CD14-positive monocyte (primary cell): ENCODE results near the gene NEURL1B. TPM values are rescaled to one million over a fixed set of nuclear protein-coding genes. Genes with fewer than 3 reads are reported as not detected.

Experiments
- DNase-seq, 3 donors: peaks; one replicate each; pipeline ENCODE4 v3.0.0-alpha.2; 2011 to 2022
- H2AFZ ChIP-seq: 2 replicates; pipeline ENCODE4 v1.6.0; 2012; ENCODE audit warnings: mild to moderate bottlenecking, low read depth, low read length, inconsistent platforms; ENCODE audit not compliant: insufficient read depth, poor library complexity, severe bottlenecking
- H3K27ac ChIP-seq, 2 donors: 1 replicate in 1 of 2; 2 replicates in 1 of 2; pipeline ENCODE4 v1.5.1; 2012 to 2013; ENCODE audit warnings: low read length in 2 of 2, control low read depth in 1 of 2, inconsistent platforms in 1 of 2, low read depth in 1 of 2, mild to moderate bottlenecking in 1 of 2
- H3K27me3 ChIP-seq, 2 donors: one replicate each; pipeline versions ENCODE4 v1.6.0 to v1.6.1; 2011 to 2013; ENCODE audit warnings: low read length in 2 of 2; ENCODE audit not compliant: control insufficient read depth in 2 of 2, insufficient read depth in 2 of 2
- H3K36me3 ChIP-seq, 2 donors: replicated peaks in 1 of 2; 1 replicate in 1 of 2; 2 replicates in 1 of 2; pipeline versions ENCODE4 v1.5.1 to v1.6.1; 2012 to 2013; ENCODE audit warnings: low read length in 2 of 2, control low read depth in 1 of 2, inconsistent platforms in 1 of 2, mild to moderate bottlenecking in 1 of 2; ENCODE audit not compliant: insufficient read depth in 2 of 2, control insufficient read depth in 1 of 2
- H3K4me1 ChIP-seq, 2 donors: 1 replicate in 1 of 2; 2 replicates in 1 of 2; pipeline versions ENCODE4 v1.5.1 to v1.6.1; 2012 to 2013; ENCODE audit warnings: low read length in 2 of 2, control low read depth in 1 of 2, inconsistent platforms in 1 of 2, mild to moderate bottlenecking in 1 of 2, moderate library complexity in 1 of 2; ENCODE audit not compliant: insufficient read depth in 2 of 2, control insufficient read depth in 1 of 2
- H3K4me2 ChIP-seq: replicated peaks from 2 replicates; pipeline ENCODE3; 2012; ENCODE audit warnings: low read length, moderate library complexity, mild to moderate bottlenecking; ENCODE audit not compliant: poor library complexity, severe bottlenecking; ENCODE audit errors: extremely low read depth
- H3K4me3 ChIP-seq, 3 experiments: fragments of 200-600 bp in 1 of 3; sonication (generic) in 1 of 3; replicated peaks in 1 of 3; 1 replicate in 2 of 3; 2 replicates in 1 of 3; pipeline ENCODE4 v1.5.1; 2011 to 2013; ENCODE audit warnings: low read length in 3 of 3, mild to moderate bottlenecking in 3 of 3, control low read depth in 2 of 3, low read depth in 2 of 3, inconsistent platforms in 1 of 3, moderate library complexity in 1 of 3
- H3K79me2 ChIP-seq: 2 replicates; pipeline ENCODE4 v1.6.0; 2012; ENCODE audit warnings: mild to moderate bottlenecking, control low read depth, inconsistent platforms, low read length, moderate library complexity; ENCODE audit not compliant: insufficient read depth
- H3K9ac ChIP-seq: 2 replicates; pipeline ENCODE4 v1.6.0; 2017; ENCODE audit warnings: low read length, mild to moderate bottlenecking; ENCODE audit not compliant: insufficient read depth, poor library complexity, severe bottlenecking
- H3K9me3 ChIP-seq, 2 donors: replicated peaks in 1 of 2; 1 replicate in 1 of 2; 2 replicates in 1 of 2; pipeline versions ENCODE4 v1.5.1 to v1.6.1; 2012 to 2013; ENCODE audit warnings: low read length in 2 of 2, control low read depth in 1 of 2; ENCODE audit not compliant: control insufficient read depth in 1 of 2, insufficient read depth in 1 of 2
- H4K20me1 ChIP-seq: 2 replicates; pipeline ENCODE4 v1.6.0; 2012; ENCODE audit warnings: mild to moderate bottlenecking, low read length, control low read depth, moderate library complexity; ENCODE audit not compliant: insufficient read depth
- H3K27ac Mint-ChIP-seq, 7 donors: one replicate each; pipeline ENCODE4 v1.8.0; 2020; ENCODE audit warnings: mild to moderate bottlenecking in 7 of 7, mixed read lengths in 7 of 7, moderate library complexity in 6 of 7, inconsistent platforms in 2 of 7
- H3K27me3 Mint-ChIP-seq, 3 donors: one replicate each; pipeline ENCODE4 v1.8.0; 2021 to 2022; ENCODE audit warnings: low read depth in 3 of 3, mild to moderate bottlenecking in 3 of 3, mixed read lengths in 3 of 3, moderate library complexity in 3 of 3, inconsistent platforms in 1 of 3
- H3K36me3 Mint-ChIP-seq, 2 donors: one replicate each; pipeline ENCODE4 v1.8.0; 2020; ENCODE audit warnings: mixed read lengths in 2 of 2, inconsistent platforms in 1 of 2, mild to moderate bottlenecking in 1 of 2
- H3K4me1 Mint-ChIP-seq: one replicate; pipeline ENCODE4 v1.8.0; 2020; ENCODE audit warnings: mild to moderate bottlenecking, mixed read lengths
- H3K4me3 Mint-ChIP-seq, 2 donors: one replicate each; pipeline ENCODE4 v1.8.0; 2020; ENCODE audit warnings: mild to moderate bottlenecking in 2 of 2, mixed read lengths in 2 of 2, moderate library complexity in 1 of 2
- H3K9me3 Mint-ChIP-seq, 7 donors: one replicate each; pipeline ENCODE4 v1.8.0; 2020 to 2022; ENCODE audit warnings: mixed read lengths in 7 of 7, mild to moderate bottlenecking in 6 of 7, moderate library complexity in 6 of 7, inconsistent platforms in 2 of 7
- CTCF ChIP-seq: fragments of 200-600 bp; IDR thresholded peaks from one replicate; pipeline ENCODE4 v1.8.0; 2022; ENCODE audit warnings: antibody characterized with exemption, mild to moderate bottlenecking
- WGBS: methylation state at CpG from one replicate; pipeline ENCODE4 v1.1.5; 2013; ENCODE audit warnings: missing lambda C conversion rate; ENCODE audit not compliant: insufficient coverage; 5-methylcytosine and 5-hydroxymethylcytosine counted together
- intact Hi-C, 2 donors: fragments of 100-400 bp; cut with micrococcal nuclease; formaldehyde crosslinking; loops; one replicate each; pipeline versions ENCODE4 v1.15.0 to v1.15.1; 2023
- polyA plus RNA-seq, 3 donors: library from polyadenylated mRNA; depleted of rRNA in 1 of 3; unstranded in 2 of 3; stranded (reverse) in 1 of 3; fragments of 300-500 nt in 2 of 3; fragments of >200 nt in 1 of 3; fragmentation: Illumina TruSeq in 2 of 3; gene quantifications; 1 replicate in 2 of 3; 2 replicates in 1 of 3; pipeline ENCODE4 v1.2.3, GENCODE V29; 2012 to 2021

NEURL1B gene
- polyA plus RNA-seq, 3 donors, result 0.01 TPM; not detected in 2

GRCh38 chr5:172706796-172707195, 65.7 kb downstream of the NEURL1B start:
- H3K36me3 Mint-ChIP-seq, result no peaks in the 10 kb centered on the region
- no peak for TF ChIP-seq CTCF
- peaks cover 0 to 5% of the 10 kb centered on the region in 2 donors for H3K27me3 ChIP-seq

GRCh38 chr5:172707285-172708182, 66.5 kb downstream of the NEURL1B start:
- Histone ChIP-seq H3K9me3 (no peaks in the 10 kb centered on the region), H3K4me1 (no peaks in the 10 kb centered on the region), H2AFZ (no peak overlapping the region), H4K20me1 (no peaks in the 10 kb centered on the region), H3K36me3 (no peaks in the 10 kb centered on the region), H3K4me2 (no peak overlapping the region), H3K27ac (no peak overlapping the region), H3K27me3 (peaks cover 0 to 5% of the 10 kb centered on the region in 2 donors), H3K4me3 (no peak overlapping the region), H3K9ac (no peak overlapping the region), H3K79me2 (no peaks in the 10 kb centered on the region)
- TF ChIP-seq CTCF, result peak; percentile 8
- Mint-ChIP-seq H3K4me3 (no peak overlapping the region), H3K36me3 (no peaks in the 10 kb centered on the region), H3K27ac (no peak overlapping the region), H3K4me1 (no peaks in the 10 kb centered on the region), H3K27me3 (peaks cover 15 to 22% (median 20%) of the 10 kb centered on the region in 3 donors), H3K9me3 (no peaks in the 10 kb centered on the region)
- DNase-seq, result no peak
- 66% methylated on average over 14 of the region's 18 CpGs for WGBS
- intact Hi-C loops, result loop anchor here in 1 of 2 donors (10.0 kb wide), 1 partner anchor 357 kb away; no protein-coding TSS in a partner anchor

More at GRCh38 chr5:172706796-172707195, 65.7 kb downstream of the NEURL1B start:
- Histone ChIP-seq H3K4me3 (no peak overlapping the region), H3K9me3 (no peaks in the 10 kb centered on the region), H3K4me2 (no peak overlapping the region), H3K4me1 (peaks cover 3 to 4% of the 10 kb centered on the region in 2 donors), H3K79me2 (no peaks in the 10 kb centered on the region), H2AFZ (no peak overlapping the region), H3K36me3 (no peaks in the 10 kb centered on the region), H3K9ac (no peak overlapping the region), H4K20me1 (no peaks in the 10 kb centered on the region), H3K27ac (no peak overlapping the region)
- no peak overlapping the region for H3K27ac Mint-ChIP-seq
- DNase-seq, result no peak
- WGBS, result 31% methylated on average over 4 of the region's 4 CpGs
- H3K9me3 Mint-ChIP-seq, result peaks cover 0 to 2% (median 0%) of the 10 kb centered on the region in 7 donors
- peak overlapping the region in 1 of 2 donors; percentile 17 for H3K4me3 Mint-ChIP-seq
- peaks cover 5% of the 10 kb centered on the region for H3K4me1 Mint-ChIP-seq
- intact Hi-C loops, result loop anchor here in 1 of 2 donors (10.0 kb wide), 1 partner anchor 358 kb away; no protein-coding TSS in a partner anchor
- H3K27me3 Mint-ChIP-seq, result peaks cover 16 to 26% (median 17%) of the 10 kb centered on the region in 3 donors
